Uterus (tissue), 2 donors: ENCODE results near the gene PUS10.

Experiments
- CTCF ChIP-seq, 4 experiments: fragments of 200-600 bp in 2 of 4; fragments of 450-650 bp in 2 of 4; sonication (generic) in 2 of 4; IDR thresholded peaks; one replicate each; pipeline ENCODE4 v1.5.1; 2016 to 2019; ENCODE audit warnings: antibody characterized with exemption in 4 of 4, mild to moderate bottlenecking in 2 of 4, moderate library complexity in 1 of 4
- POLR2A ChIP-seq, 2 donors: fragments of 450-650 bp; IDR thresholded peaks; one replicate each; pipeline ENCODE4 v1.6.1; 2016; ENCODE audit warnings: antibody characterized with exemption in 2 of 2, mild to moderate bottlenecking in 1 of 2, moderate library complexity in 1 of 2

GRCh38 chr2:60991644-60992043 is 26.4 kb downstream of the PUS10 start:
- TF ChIP-seq POLR2A (IDR thresholded peaks at IDR 0.05), result no peak
- no peak for TF ChIP-seq CTCF (IDR thresholded peaks at IDR 0.05)
